Astrocyte (in vitro differentiated cells and primary cell): ENCODE results near the gene OR2L3. TPM values are rescaled to one million over a fixed set of nuclear protein-coding genes. Genes with fewer than 3 reads are reported as not detected.

Source experiments
- DNase-seq: peaks from one replicate; pipeline ENCODE4 v3.0.0-alpha.2; 2010; ENCODE audit warnings: low read depth
- FAIRE-seq: peaks from 2 replicates; lab custom pipeline; 2011; peaks lifted over from hg19 to GRCh38; lab: Jason Lieb, UNC
- H2AFZ ChIP-seq: 2 replicates; pipeline ENCODE4 v1.6.0; 2012; ENCODE audit warnings: low read depth, low read length, inconsistent platforms
- H3K27ac ChIP-seq: 2 replicates; pipeline ENCODE4 v1.5.1; 2011; ENCODE audit warnings: low read depth, low read length, inconsistent platforms
- H3K27me3 ChIP-seq: 2 replicates; pipeline ENCODE4 v1.6.0; 2011; ENCODE audit warnings: low read length, inconsistent platforms; ENCODE audit not compliant: insufficient read depth
- H3K36me3 ChIP-seq: 2 replicates; pipeline ENCODE4 v1.5.1; 2011; ENCODE audit warnings: low read length, inconsistent platforms; ENCODE audit not compliant: insufficient read depth
- H3K4me1 ChIP-seq: 2 replicates; pipeline ENCODE4 v1.5.1; 2011; ENCODE audit warnings: low read length, inconsistent platforms; ENCODE audit not compliant: insufficient read depth
- H3K4me2 ChIP-seq: 2 replicates; pipeline ENCODE4 v1.6.0; 2012; ENCODE audit warnings: low read length, inconsistent platforms
- H3K4me3 ChIP-seq: 2 replicates; pipeline ENCODE4 v1.5.1; 2011; ENCODE audit warnings: low read depth, mild to moderate bottlenecking, low read length, inconsistent platforms; ENCODE audit not compliant: insufficient read depth
- H3K79me2 ChIP-seq: 2 replicates; pipeline ENCODE4 v1.6.0; 2012; ENCODE audit warnings: mild to moderate bottlenecking, low read length, inconsistent platforms; ENCODE audit not compliant: insufficient read depth
- H3K9ac ChIP-seq: 2 replicates; pipeline ENCODE4 v1.6.0; 2012; ENCODE audit warnings: mild to moderate bottlenecking, low read length, inconsistent platforms
- H3K9me3 ChIP-seq: 2 replicates; pipeline ENCODE4 v1.5.1; 2012; ENCODE audit warnings: low read depth, mild to moderate bottlenecking, low read length, inconsistent platforms; ENCODE audit not compliant: insufficient read depth
- H4K20me1 ChIP-seq: 2 replicates; pipeline ENCODE4 v1.6.0; 2012; ENCODE audit warnings: low read length, inconsistent platforms; ENCODE audit not compliant: insufficient read depth
- H3K27ac Mint-ChIP-seq: one replicate; pipeline ENCODE4 v1.8.0; 2021; ENCODE audit warnings: mild to moderate bottlenecking, mixed read lengths; ENCODE audit not compliant: unreplicated experiment
- H3K27me3 Mint-ChIP-seq: one replicate; pipeline ENCODE4 v1.8.0; 2021; ENCODE audit warnings: low read depth, mixed read lengths; ENCODE audit not compliant: unreplicated experiment
- H3K36me3 Mint-ChIP-seq: one replicate; pipeline ENCODE4 v1.8.0; 2021; ENCODE audit warnings: low read depth, mixed read lengths; ENCODE audit not compliant: unreplicated experiment
- H3K4me1 Mint-ChIP-seq: one replicate; pipeline ENCODE4 v1.8.0; 2021; ENCODE audit warnings: low read depth, mixed read lengths; ENCODE audit not compliant: unreplicated experiment
- H3K4me3 Mint-ChIP-seq: one replicate; pipeline ENCODE4 v1.8.0; 2021; ENCODE audit warnings: mild to moderate bottlenecking, moderate library complexity, mixed read lengths; ENCODE audit not compliant: unreplicated experiment
- H3K9me3 Mint-ChIP-seq: one replicate; pipeline ENCODE4 v1.8.0; 2021; ENCODE audit warnings: mild to moderate bottlenecking, mixed read lengths; ENCODE audit not compliant: unreplicated experiment
- EZH2 ChIP-seq: IDR thresholded peaks from 2 replicates; pipeline ENCODE4 v1.6.1; 2012; ENCODE audit warnings: mild to moderate bottlenecking, low read length, inconsistent platforms; ENCODE audit not compliant: insufficient read depth
- total RNA-seq: library from RNA; stranded (reverse); gene quantifications from 2 replicates; pipeline ENCODE4 v1.2.1, GENCODE V29; 2021
- TF ChIP-seq, protein P1 (sequence below): IDR thresholded peaks from 2 replicates; pipeline ENCODE4 v1.5.1; 2011; ENCODE audit warnings: low read depth, mild to moderate bottlenecking, inconsistent platforms, low read length, moderate library complexity; ENCODE audit not compliant: insufficient read depth

The OR2L3 gene
- total RNA-seq, 1 donor from 2014 or later, result not detected

DNA sequence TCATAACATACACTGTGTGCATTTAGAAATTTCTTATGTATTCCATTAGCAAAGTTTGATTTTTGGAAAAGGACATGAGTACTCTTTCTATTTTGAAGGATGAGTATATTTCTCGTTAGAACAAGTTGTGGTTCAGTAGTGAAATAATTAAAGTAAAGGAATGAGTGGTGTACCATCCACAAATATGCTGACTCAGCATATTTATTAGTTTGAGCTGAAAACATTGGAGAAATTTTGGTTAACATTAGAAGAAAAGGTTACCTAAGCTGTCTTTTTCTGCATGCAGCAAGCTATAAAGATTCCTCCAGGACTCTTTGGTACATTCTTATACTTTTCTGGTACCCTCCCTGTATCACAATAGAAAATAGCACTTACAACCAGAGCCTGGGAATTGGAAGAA lies 38.9 kb upstream of the OR2L3 start:
- Histone ChIP-seq H3K4me1 (no peaks in the 10 kb centered on the region), H3K36me3 (no peaks in the 10 kb centered on the region), H3K9me3 (peaks cover 8% of the 10 kb centered on the region), H3K4me3 (no peak overlapping the region), H3K9ac (no peak overlapping the region), H3K27ac (no peak overlapping the region), H2AFZ (no peak overlapping the region), H3K4me2 (no peak overlapping the region), H3K27me3 (no peaks in the 10 kb centered on the region), H4K20me1 (no peaks in the 10 kb centered on the region), H3K79me2 (no peaks in the 10 kb centered on the region)
- FAIRE-seq, result no peak
- no peak for DNase-seq
- H3K27me3 Mint-ChIP-seq, result no peaks in the 10 kb centered on the region
- no peak for TF ChIP-seq EZH2
- TF ChIP-seq, protein P1, sequence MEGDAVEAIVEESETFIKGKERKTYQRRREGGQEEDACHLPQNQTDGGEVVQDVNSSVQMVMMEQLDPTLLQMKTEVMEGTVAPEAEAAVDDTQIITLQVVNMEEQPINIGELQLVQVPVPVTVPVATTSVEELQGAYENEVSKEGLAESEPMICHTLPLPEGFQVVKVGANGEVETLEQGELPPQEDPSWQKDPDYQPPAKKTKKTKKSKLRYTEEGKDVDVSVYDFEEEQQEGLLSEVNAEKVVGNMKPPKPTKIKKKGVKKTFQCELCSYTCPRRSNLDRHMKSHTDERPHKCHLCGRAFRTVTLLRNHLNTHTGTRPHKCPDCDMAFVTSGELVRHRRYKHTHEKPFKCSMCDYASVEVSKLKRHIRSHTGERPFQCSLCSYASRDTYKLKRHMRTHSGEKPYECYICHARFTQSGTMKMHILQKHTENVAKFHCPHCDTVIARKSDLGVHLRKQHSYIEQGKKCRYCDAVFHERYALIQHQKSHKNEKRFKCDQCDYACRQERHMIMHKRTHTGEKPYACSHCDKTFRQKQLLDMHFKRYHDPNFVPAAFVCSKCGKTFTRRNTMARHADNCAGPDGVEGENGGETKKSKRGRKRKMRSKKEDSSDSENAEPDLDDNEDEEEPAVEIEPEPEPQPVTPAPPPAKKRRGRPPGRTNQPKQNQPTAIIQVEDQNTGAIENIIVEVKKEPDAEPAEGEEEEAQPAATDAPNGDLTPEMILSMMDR, result no peak
- H3K9me3 Mint-ChIP-seq, result peaks cover 10% of the 10 kb centered on the region
- H3K36me3 Mint-ChIP-seq, result no peaks in the 10 kb centered on the region
- H3K27ac Mint-ChIP-seq, result no peak overlapping the region
- H3K4me3 Mint-ChIP-seq, result no peak overlapping the region
- no peaks in the 10 kb centered on the region for H3K4me1 Mint-ChIP-seq

DNA sequence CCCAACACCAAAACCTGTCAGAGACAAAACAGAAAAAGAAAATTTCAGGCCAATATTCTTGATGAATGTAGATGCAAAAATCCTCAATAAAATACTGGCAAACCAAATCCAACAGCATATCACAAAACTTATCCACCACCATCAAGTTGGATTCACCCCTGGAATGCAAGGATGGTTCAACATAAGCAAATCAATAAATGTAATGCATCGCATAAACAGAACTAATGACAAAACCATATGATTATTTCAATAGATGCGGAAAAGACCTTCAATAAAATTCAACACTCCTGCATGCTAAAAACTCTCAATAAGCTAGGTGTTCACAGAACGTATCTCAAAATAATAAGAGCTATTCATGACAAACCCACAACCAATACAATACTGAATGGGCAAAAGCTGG lies 37.0 kb upstream of the OR2L3 start:
- no peak for FAIRE-seq
- Histone ChIP-seq H4K20me1 (no peaks in the 10 kb centered on the region), H3K27ac (no peak overlapping the region), H3K36me3 (no peaks in the 10 kb centered on the region), H3K4me3 (no peak overlapping the region), H2AFZ (no peak overlapping the region), H3K4me1 (no peaks in the 10 kb centered on the region), H3K9ac (no peak overlapping the region), H3K79me2 (no peaks in the 10 kb centered on the region), H3K9me3 (peaks cover 8% of the 10 kb centered on the region), H3K4me2 (no peak overlapping the region), H3K27me3 (no peaks in the 10 kb centered on the region)
- Mint-ChIP-seq H3K9me3 (peaks cover 10% of the 10 kb centered on the region), H3K36me3 (no peaks in the 10 kb centered on the region), H3K4me3 (no peak overlapping the region), H3K4me1 (no peaks in the 10 kb centered on the region), H3K27ac (no peak overlapping the region), H3K27me3 (no peaks in the 10 kb centered on the region)
- TF ChIP-seq EZH2, result no peak
- TF ChIP-seq, protein P1, result no peak
- no peak for DNase-seq

DNA sequence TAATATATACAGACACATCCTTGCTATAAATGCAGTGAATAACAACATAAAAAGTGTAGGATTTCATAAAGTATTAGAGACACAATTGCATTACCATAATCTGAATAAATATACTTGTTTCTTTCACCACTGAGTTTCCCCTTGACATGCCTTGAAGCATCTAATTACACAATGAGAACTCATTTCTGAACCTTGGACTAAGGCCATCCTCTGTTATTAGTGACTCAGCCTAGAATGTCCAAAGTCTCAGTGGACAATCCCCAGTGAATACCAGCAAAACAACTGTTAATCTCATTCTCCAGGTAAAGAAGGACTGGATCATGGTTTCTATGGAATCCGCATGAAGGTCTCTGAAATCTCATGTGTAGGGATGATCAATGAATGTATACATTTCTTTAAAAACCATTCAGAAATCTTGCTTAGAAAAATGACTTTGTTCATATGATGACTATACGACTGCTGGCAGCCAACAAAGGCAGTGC lies 33.4 kb upstream of the OR2L3 start, which contains the start of gene OR2L5:
TSS of gene OR2L5 (plus strand) at position 432 of the 482 bp plus-strand sequence. CDS start 8,288 bp downstream, outside the sequence.
- H4K20me1 ChIP-seq, result no peaks in the 10 kb centered on the region
- no peak within 1 kb of the TSS for H3K4me2 ChIP-seq
- H3K9ac ChIP-seq, result no peak within 1 kb of the TSS
- H3K9me3 ChIP-seq, result peaks cover 8% of the 10 kb centered on the region
- no peaks in the 10 kb centered on the region for H3K4me1 Mint-ChIP-seq
- no peak within 1 kb of the TSS for H3K4me3 ChIP-seq
- FAIRE-seq, result no peak
- no peak within 1 kb of the TSS for H3K4me3 Mint-ChIP-seq
- no peaks in the 10 kb centered on the region for H3K27me3 Mint-ChIP-seq
- no peak within 1 kb of the TSS for H2AFZ ChIP-seq
- no peaks in the 10 kb centered on the region for H3K79me2 ChIP-seq
- H3K27ac ChIP-seq, result no peak within 1 kb of the TSS
- H3K27me3 ChIP-seq, result no peaks in the 10 kb centered on the region
- H3K27ac Mint-ChIP-seq, result no peak within 1 kb of the TSS
- H3K36me3 ChIP-seq, result no peaks in the 10 kb centered on the region
- no peak for DNase-seq
- peaks cover 10% of the 10 kb centered on the region for H3K9me3 Mint-ChIP-seq
- no peaks in the 10 kb centered on the region for H3K4me1 ChIP-seq
- no peaks in the 10 kb centered on the region for H3K36me3 Mint-ChIP-seq
- TF ChIP-seq, protein P1, result no peak
- no peak for TF ChIP-seq EZH2
